ENCODE measurements around the gene DRC3. TPM values are rescaled to one million over a fixed set of nuclear protein-coding genes. Genes with fewer than 3 reads are reported as not detected.
"Not testable (repeated sequence)": the region's sequence is repeated elsewhere in the genome, so short reads cannot be mapped to it uniquely, and the experiment has no call there.

The DRC3 gene
- total and polyA plus RNA-seq, 8 donors = 2.1 to 19.3 (median 2.9) TPM

DNA sequence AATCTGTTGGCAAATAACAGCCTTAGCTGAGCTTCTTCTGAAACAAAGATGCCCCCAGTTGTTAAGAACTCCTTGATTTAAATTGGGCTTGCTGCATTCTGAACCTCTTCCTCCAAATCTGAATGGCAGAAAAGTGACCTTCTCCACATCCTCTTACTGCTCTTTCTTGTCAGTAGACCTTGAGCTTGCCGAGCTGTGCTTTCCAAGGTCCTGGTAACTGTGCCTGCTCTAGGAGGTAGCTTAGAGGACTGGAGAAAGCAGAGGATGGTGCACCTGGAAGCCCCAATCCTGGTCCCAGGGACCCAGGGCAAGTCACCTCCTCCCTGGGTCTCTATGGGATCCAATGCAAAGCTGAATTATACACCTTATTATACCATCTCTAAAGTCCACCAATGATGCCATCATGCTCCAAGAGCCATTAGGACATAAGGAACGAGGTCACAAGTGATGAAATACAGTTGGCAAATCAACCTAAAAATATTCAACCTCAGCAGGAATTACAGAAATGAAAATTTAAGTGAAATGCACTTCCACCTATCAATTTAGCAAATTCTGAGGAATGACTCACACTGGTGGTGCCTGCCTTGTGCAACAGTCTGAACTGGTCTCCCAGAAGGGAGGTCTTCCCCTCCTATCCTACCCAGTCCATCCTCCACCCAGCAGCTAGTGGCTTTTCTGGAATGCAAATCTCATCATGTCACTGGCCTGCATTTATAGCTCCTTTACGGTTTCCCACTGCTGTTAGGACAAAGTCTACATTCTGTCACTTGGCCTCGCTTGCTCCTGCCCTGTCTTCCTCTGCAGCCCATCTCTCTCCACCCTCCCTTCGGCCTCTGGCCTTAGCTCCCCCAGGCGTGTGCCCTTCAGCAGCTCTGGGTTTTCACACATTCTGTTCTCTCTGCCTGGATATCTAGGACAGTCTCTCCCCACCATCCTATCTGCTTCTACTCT lies 37.1 kb upstream of the DRC3 start:
- no peak overlapping the region for H3K4me3 ChIP-seq
- intact Hi-C loops (cut with DNase I) = no loop called here
- no peak overlapping the region for H3K27ac ChIP-seq
- no peak for FAIRE-seq
- TF ChIP-seq CTCF (IDR thresholded peaks at IDR 0.05) = no peak
- DNase-seq = no peak
- H3K36me3 ChIP-seq = no peaks in the 10 kb centered on the region
- peaks cover 0 to 6% (median 6%) of the 10 kb centered on the region in 3 donors for H3K4me1 ChIP-seq
- ATAC-seq = peak in 3 of 4 donors; percentile 50 to 81 (median 65)
- 72% methylated on average over 6 of the region's 6 CpGs for WGBS, 2 donors
- no peaks in the 10 kb centered on the region for H3K27me3 ChIP-seq
- no peaks in the 10 kb centered on the region for H3K9me3 ChIP-seq

DNA sequence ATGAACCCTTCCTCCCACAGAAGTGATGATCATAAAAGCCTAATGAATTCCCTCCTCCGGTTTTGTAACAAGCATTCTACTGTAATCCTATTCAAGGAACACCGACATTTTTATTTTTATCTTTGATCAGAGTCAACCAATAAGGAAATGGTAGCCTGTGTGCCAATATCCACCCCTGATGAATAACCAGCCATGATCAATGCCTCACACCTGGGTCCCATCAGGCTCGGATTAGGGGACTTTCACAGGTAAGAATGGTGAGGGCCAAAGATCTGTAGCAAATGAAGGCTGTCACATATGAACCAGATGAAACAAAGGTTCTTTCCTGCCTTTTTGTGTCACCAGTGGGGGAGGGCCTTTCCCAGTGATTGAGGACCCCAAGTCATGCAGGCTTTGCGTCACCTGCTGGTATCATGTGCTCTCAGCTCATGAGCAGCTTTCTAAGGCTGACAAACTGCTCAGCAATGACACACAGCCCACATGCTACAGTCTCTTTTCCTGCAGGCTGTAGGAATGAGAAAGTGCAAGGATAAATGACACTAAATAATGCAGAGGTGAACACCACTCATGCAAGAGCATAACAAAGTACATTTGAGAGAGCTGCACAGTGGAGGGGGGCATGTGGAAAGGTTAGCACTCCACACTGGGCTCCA lies 35.3 kb upstream of the DRC3 start:
- intact Hi-C loops (cut with DNase I) = no loop called here
- H3K4me3 ChIP-seq = no peak overlapping the region
- FAIRE-seq (no peak), DNase-seq (no peak), ATAC-seq (no peak)
- H3K4me1 ChIP-seq = peaks cover 0 to 6% (median 6%) of the 10 kb centered on the region in 3 donors
- H3K27ac ChIP-seq = no peak overlapping the region
- H3K27me3 ChIP-seq = no peaks in the 10 kb centered on the region
- H3K36me3 ChIP-seq = no peaks in the 10 kb centered on the region
- WGBS, 2 donors = 58 to 64% methylated on average over 4 of the region's 4 CpGs
- H3K9me3 ChIP-seq = no peaks in the 10 kb centered on the region
- TF ChIP-seq CTCF (IDR thresholded peaks at IDR 0.05) = no peak

- FAIRE-seq (no peak), DNase-seq (no peak), ATAC-seq (no peak)
- Histone ChIP-seq H3K4me3 (no peak overlapping the region), H3K9me3 (no peaks in the 10 kb centered on the region), H3K27ac (no peak overlapping the region), H3K36me3 (no peaks in the 10 kb centered on the region), H3K4me1 (peaks cover 6% of the 10 kb centered on the region in 3 donors), H3K27me3 (no peaks in the 10 kb centered on the region)
- no peak for TF ChIP-seq CTCF (IDR thresholded peaks at IDR 0.05)
- WGBS, 2 donors = 74 to 80% methylated on average over 5 of the region's 5 CpGs
- intact Hi-C loops (cut with DNase I) = no loop called here
These were observed 34.7 kb upstream of the DRC3 start for GRCh38 chr17:17937958-17938357.

DNA sequence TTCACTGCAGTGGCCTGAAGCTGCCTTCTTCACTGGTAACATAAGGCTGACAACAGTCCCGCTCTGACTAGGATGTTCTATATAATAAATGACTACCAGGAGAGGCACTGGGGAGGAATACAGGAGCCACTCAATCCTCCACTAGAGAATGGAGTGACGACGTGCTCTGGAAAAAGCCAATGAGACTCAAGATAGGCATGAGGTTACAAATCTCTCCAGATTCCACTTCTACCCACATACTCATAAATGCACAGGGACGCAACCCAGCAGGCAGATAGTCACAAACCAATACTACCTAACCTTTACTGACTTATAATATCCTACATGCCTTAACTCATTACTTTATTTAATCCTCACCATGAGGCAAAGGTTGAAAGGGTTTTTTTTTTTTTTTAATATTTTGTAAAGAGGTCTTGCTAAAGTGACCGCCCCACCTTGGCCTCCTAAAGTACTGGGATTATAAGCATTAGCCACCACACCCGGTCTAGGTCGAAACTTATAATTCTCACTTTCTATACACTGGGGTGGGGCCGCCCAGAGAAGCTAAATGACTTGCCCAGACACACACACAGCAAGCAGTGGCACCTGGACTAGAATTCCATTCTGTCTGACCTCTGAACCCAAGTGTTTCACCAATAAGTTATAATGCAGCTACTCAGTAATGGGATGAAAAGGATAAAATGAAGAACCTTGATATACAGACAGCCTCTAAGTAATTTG lies 34.1 kb upstream of the DRC3 start:
- peaks cover 6 to 12% (median 6%) of the 10 kb centered on the region in 3 donors for H3K4me1 ChIP-seq
- no peaks in the 10 kb centered on the region for H3K9me3 ChIP-seq
- intact Hi-C loops (cut with DNase I) = no loop called here
- WGBS, 2 donors = 91 to 92% methylated on average over 8 of the region's 8 CpGs
- H3K27me3 ChIP-seq = no peaks in the 10 kb centered on the region
- no peak overlapping the region for H3K27ac ChIP-seq
- no peak for FAIRE-seq
- TF ChIP-seq CTCF (IDR thresholded peaks at IDR 0.05) = no peak
- H3K36me3 ChIP-seq = no peaks in the 10 kb centered on the region
- H3K4me3 ChIP-seq = no peak overlapping the region
- no peak for DNase-seq
- ATAC-seq = no peak

- ATAC-seq; H3K36me3 ChIP-seq; H3K27me3 ChIP-seq; H3K27ac ChIP-seq; DNase-seq; H3K9me3 ChIP-seq; H3K4me3 ChIP-seq; intact Hi-C loops (cut with DNase I); FAIRE-seq: not testable (repeated sequence)
- peaks cover 6 to 13% (median 6%) of the 10 kb centered on the region in 3 donors for H3K4me1 ChIP-seq
- 95% methylated on average over 7 of the region's 7 CpGs for WGBS, 2 donors
These were observed 32.7 kb upstream of the DRC3 start for GRCh38 chr17:17939941-17940340.
